HCT116 (cell line): ENCODE measurements around the gene CWF19L1.

Experiments
- CEBPB ChIP-seq: IDR thresholded peaks from 2 replicates; pipeline ENCODE4 v1.6.1; 2012; ENCODE audit warnings: low read depth
- JUND ChIP-seq: IDR thresholded peaks from 2 replicates; pipeline ENCODE4 v1.6.1; 2012
- POLR2A ChIP-seq: IDR thresholded peaks from 2 replicates; pipeline ENCODE4 v1.7.0; 2011; ENCODE audit warnings: borderline replicate concordance; ENCODE audit not compliant: insufficient read depth, insufficient read length; ENCODE audit errors: extremely low read depth
- POLR2AphosphoS5 ChIP-seq: IDR thresholded peaks from 2 replicates; pipeline ENCODE4 v1.6.1; 2011; ENCODE audit warnings: mild to moderate bottlenecking, low read depth, low read length, moderate library complexity
- TF ChIP-seq, protein P1 (sequence below), 3 experiments: fragments of 200-600 bp in 1 of 3; sonication (generic) in 1 of 3; IDR thresholded peaks in 2 of 3; conservative IDR thresholded peaks in 1 of 3; 2 replicates each; pipeline ENCODE4 v1.5.1; 2012 to 2017; ENCODE audit warnings: low read depth in 2 of 3, low read length in 2 of 3, antibody characterized with exemption in 1 of 3, borderline replicate concordance in 1 of 3, control low read depth in 1 of 3, mild to moderate bottlenecking in 1 of 3, mixed read lengths in 1 of 3, mixed run types in 1 of 3, moderate library complexity in 1 of 3; ENCODE audit not compliant: insufficient read depth in 1 of 3

DNA sequence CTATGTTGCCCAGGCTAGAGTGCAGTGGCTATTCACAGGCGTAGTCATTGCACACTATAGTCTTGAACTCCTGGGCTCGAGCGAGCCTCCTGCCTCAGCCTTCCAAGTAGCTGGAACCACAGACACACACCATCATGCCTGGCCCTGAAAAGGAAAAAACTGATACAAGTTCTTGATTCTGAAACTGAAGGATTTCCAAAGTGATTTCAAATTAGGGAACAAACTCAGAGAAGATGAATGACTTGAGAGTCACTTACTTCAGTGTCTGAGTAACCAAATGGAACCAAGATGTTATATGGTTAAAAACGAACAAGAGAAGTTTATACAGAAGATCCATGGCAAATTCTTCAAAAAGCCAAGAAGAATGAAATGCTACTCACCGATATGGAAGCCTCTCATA, 14.4 kb downstream of the CWF19L1 start:
- TF ChIP-seq POLR2A (no peak), JUND (no peak), CEBPB (no peak), POLR2AphosphoS5 (no peak)
- TF ChIP-seq, protein P1, sequence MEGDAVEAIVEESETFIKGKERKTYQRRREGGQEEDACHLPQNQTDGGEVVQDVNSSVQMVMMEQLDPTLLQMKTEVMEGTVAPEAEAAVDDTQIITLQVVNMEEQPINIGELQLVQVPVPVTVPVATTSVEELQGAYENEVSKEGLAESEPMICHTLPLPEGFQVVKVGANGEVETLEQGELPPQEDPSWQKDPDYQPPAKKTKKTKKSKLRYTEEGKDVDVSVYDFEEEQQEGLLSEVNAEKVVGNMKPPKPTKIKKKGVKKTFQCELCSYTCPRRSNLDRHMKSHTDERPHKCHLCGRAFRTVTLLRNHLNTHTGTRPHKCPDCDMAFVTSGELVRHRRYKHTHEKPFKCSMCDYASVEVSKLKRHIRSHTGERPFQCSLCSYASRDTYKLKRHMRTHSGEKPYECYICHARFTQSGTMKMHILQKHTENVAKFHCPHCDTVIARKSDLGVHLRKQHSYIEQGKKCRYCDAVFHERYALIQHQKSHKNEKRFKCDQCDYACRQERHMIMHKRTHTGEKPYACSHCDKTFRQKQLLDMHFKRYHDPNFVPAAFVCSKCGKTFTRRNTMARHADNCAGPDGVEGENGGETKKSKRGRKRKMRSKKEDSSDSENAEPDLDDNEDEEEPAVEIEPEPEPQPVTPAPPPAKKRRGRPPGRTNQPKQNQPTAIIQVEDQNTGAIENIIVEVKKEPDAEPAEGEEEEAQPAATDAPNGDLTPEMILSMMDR (IDR thresholded peaks at IDR 0.05 in 2 of 3, conservative IDR thresholded peaks at IDR 0.05 in 1 of 3; ENCODE audit: borderline replicate concordance in 1 of 3, insufficient read depth in 1 of 3, low read depth in 2 of 3, low read length in 2 of 3): no peak
